22Rv1 (cell line): ENCODE results near the gene TSPAN18.

Source experiments
- H3K27ac ChIP-seq: fragments of 450-650 bp; 2 replicates; pipeline ENCODE4 v1.5.1; 2017
- CTCF ChIP-seq: fragments of 450-650 bp; IDR thresholded peaks from 2 replicates; pipeline ENCODE4 v1.5.1; 2017; ENCODE audit warnings: mild to moderate bottlenecking
- ZFX ChIP-seq: fragments of 450-650 bp; IDR thresholded peaks from 2 replicates; pipeline ENCODE4 v1.6.1; 2017; ENCODE audit warnings: antibody characterized with exemption, borderline replicate concordance

The TSPAN18 gene

GRCh38 chr11:44766112-44766971 is 39.6 kb downstream of the TSPAN18 start:
- no peak overlapping the region for H3K27ac ChIP-seq
- TF ChIP-seq ZFX (no peak), CTCF (no peak)

- no peak for TF ChIP-seq ZFX
- no peak for TF ChIP-seq CTCF
- H3K27ac ChIP-seq: no peak overlapping the region
These were observed 40.2 kb downstream of the TSPAN18 start for GRCh38 chr11:44766972-44767278.

GRCh38 chr11:44767421-44767820 is 40.7 kb downstream of the TSPAN18 start:
- TF ChIP-seq CTCF: no peak
- TF ChIP-seq ZFX: no peak
- H3K27ac ChIP-seq: no peak overlapping the region

DNA sequence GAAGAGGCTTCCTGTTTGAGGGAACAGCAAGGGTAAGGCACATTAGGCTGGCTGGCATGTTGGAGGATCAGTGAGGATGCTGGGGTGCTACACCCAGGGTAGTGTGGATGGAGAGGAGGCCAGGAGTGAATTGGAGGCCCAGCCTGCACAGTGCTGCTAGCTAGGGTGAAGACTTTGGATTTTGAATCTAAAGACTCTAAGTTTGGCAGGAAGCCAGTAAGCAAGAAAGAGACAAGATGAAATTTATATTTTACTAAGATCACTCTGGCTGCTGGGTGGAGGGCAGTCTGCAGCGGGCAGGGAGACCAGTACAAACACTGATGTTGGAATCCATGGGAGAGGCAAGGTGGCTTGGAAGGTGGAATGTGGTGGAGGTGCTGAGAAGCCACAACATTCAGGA is 43.6 kb downstream of the TSPAN18 start:
- no peak for TF ChIP-seq ZFX
- TF ChIP-seq CTCF: no peak
- no peak overlapping the region for H3K27ac ChIP-seq

DNA sequence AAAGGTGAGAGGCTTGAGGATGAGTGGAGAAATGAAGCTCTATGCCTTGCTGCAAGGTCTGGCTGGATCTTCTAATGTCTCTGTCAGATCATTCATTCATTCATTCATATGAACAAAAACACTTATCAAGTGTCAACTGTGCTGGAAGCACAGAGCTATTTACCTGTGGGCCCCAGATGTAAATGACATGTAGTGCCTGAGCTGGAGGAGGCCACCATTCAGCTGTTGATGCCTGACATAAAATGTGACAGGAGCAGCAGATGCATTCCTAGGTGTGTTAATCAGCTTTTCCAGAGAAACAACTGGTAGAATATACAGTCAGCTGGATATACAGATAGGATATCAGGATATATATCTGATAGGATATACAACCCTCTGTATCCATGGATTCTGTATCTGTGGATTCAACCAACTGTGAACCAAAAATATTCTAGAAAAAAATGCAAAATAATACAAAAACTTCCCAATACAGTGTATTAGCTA is 44.5 kb downstream of the TSPAN18 start:
- TF ChIP-seq CTCF (no peak), ZFX (no peak)
- no peak overlapping the region for H3K27ac ChIP-seq

DNA sequence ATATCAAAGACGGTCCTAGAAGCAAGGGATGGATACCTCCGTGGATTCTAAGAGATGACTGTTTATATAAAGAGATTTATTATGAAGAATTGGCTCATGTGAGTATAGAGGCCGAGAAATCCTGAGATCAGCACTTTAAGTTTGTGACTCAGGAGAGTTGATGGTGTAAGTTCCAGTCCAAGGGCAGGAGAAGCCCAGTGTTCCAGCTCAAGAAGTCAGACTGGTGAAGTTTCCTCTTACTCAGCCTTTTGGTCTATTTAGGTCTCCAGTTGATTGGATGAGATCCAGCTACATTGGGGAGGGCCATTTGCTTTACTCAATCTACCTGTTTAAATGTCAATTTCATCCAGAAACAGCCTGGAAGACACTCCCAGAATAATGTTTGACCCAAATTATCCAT is 45.1 kb downstream of the TSPAN18 start:
- H3K27ac ChIP-seq: no peak overlapping the region
- TF ChIP-seq CTCF (no peak), ZFX (no peak)

- H3K27ac ChIP-seq: no peak overlapping the region
- no peak for TF ChIP-seq ZFX
- no peak for TF ChIP-seq CTCF
These were observed 46.7 kb downstream of the TSPAN18 start for GRCh38 chr11:44773351-44773965.
